HFF-Myc (cell line): ENCODE results near the gene FAM228B.

Experiments used
- DNase-seq: peaks from one replicate; pipeline ENCODE4 v3.0.0-alpha.2; 2011; ENCODE audit warnings: low read depth; ENCODE audit errors: extremely low read depth
- H3K4me3 ChIP-seq: replicated peaks from 2 replicates; pipeline ENCODE4 v1.5.1; 2011; ENCODE audit warnings: low read depth, mild to moderate bottlenecking, control low read depth, low read length
- TF ChIP-seq, protein P1 (sequence below): IDR thresholded peaks from 2 replicates; pipeline ENCODE4 v1.5.1; 2012; ENCODE audit warnings: mild to moderate bottlenecking, low read depth, low read length, control low read depth; ENCODE audit errors: missing control alignments

The FAM228B gene

DNA sequence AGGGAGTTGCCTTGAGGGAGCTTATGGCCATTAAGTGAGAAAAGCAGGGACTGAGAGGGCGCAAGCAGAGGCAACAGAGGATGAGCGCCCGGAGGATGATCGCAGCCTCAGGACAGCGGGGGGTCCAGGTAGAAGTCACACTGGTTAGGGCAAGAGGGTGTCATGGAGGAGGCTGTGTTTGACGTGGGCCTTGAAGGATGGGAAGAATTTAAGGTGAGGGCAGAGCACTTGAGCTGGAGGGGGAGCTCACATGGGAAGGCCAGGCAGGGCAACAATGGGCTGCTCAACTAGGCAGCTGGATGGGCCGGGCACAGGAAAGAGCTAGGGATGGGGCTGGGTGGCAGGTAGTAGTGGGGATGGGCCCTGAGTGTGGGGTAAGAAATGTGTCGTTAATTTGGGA is 83.4 kb downstream of the FAM228B start:
- H3K4me3 ChIP-seq: no peak overlapping the region
- DNase-seq: no peak
- TF ChIP-seq, protein P1, sequence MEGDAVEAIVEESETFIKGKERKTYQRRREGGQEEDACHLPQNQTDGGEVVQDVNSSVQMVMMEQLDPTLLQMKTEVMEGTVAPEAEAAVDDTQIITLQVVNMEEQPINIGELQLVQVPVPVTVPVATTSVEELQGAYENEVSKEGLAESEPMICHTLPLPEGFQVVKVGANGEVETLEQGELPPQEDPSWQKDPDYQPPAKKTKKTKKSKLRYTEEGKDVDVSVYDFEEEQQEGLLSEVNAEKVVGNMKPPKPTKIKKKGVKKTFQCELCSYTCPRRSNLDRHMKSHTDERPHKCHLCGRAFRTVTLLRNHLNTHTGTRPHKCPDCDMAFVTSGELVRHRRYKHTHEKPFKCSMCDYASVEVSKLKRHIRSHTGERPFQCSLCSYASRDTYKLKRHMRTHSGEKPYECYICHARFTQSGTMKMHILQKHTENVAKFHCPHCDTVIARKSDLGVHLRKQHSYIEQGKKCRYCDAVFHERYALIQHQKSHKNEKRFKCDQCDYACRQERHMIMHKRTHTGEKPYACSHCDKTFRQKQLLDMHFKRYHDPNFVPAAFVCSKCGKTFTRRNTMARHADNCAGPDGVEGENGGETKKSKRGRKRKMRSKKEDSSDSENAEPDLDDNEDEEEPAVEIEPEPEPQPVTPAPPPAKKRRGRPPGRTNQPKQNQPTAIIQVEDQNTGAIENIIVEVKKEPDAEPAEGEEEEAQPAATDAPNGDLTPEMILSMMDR: no peak

DNA sequence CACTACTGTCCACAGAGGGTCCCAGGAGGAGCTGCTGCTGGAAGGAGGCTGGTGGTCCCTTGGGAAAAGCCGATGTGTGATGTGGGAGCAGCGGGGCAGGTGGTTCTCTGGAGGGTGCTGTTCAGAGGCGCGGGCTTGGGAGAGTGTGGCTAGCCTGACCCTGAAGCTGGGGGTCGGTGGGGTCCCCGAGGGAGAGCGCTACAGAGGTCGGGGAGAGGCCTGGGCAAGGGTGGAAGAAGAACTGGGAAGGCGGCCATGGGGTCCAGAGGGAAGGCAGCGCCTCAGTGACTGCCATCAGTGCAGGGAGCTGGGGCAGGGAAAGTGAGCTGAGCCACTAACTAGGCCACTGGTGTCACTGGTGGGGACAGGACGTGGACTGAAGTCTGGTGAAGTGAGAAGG is 84.1 kb downstream of the FAM228B start:
- H3K4me3 ChIP-seq: no peak overlapping the region
- no peak for DNase-seq
- TF ChIP-seq, protein P1: no peak

DNA sequence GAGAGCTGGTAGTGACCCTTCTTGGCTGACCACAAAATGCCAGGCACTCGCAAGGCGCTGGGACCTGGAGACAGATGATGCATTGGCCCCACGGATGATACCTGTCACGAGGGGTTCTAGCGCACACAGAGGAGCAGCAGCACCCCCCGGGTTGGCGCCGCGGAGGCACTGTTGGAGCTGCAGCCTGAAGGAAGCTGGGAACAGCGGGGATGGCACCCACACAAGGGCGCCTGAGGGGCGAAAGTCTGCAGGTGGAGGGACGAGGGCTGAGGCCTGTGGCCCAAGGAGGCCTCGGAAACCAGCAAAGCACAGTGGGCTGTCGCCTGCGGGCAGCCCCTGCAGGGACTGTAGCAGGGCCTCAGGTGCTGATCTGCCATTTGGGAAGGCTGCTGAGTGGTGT is 85.2 kb downstream of the FAM228B start:
- H3K4me3 ChIP-seq: no peak overlapping the region
- TF ChIP-seq, protein P1: no peak
- no peak for DNase-seq

DNA sequence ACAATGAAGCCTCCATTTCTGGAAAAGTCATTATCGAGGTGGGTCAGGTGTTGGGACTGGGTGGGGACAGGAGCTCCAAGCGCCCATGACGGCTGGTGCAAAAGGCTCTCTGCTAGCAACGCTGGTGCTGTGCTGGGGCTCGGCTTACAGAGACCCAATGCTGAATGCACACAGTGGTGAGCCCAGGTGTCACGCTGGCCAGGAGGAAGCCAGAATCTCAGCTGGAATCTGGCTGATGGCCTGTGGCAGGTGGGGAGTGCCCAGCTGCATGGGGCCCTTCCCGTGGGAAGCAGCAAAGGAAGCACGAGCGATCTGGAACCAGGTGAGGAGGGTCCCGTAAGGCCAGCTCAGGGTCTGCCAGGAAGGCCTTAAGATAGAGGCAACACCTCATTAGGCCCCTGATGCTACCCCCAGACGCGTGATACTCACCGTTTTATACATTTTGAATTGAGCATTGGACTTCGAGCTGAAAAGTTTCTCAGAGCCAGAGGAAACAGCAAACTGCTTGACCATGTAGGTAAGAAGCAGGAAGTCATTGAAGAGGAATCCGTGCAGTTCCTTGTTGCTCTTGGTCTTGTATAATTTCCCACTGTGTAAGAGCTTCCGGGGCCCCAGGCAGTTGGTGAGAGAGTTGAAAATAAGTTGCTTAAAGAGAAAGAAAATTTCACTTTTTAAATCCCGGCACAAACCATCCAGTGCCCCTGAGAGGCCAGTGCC is 86.3 kb downstream of the FAM228B start:
- TF ChIP-seq, protein P1: no peak
- no peak overlapping the region for H3K4me3 ChIP-seq
- no peak for DNase-seq

DNA sequence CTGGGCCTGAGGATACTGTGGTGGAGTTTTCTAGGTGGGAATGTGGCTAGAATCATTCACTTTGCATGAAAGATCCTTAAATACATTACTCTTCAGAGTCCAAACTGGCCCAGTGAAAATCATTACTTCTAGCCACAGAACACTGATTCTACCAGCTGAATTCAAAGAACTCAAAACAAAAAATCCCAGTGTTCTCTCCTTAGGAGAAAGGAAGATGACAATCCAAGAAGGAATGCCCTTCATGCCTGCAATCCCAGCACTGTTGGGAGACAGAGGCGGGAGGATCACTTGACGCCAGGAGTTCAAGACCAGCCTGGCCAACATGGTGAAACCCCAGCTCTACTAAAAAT is 86.8 kb downstream of the FAM228B start:
- no peak for DNase-seq
- TF ChIP-seq, protein P1: no peak
- H3K4me3 ChIP-seq: no peak overlapping the region

DNA sequence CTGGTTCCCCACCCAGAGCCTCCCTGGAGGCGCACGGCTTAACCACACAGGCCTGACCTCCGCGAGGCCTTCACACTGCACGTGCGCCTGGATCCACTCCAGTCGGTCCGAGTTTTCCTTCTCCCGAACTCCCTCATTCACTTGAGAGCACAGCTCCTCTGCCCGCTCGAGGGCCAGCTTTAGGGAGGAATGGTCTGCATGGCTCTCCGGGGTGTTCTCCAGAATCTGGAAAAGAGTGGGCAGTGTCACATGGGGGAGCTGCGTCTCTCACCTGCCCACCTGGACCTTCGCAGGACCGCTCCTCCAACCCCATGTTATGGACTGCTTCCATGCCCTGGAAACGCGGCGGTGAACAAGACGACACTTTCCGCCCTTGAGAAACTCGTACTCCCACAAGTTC is 87.5 kb downstream of the FAM228B start:
- H3K4me3 ChIP-seq: no peak overlapping the region
- TF ChIP-seq, protein P1: no peak
- DNase-seq: no peak

DNA sequence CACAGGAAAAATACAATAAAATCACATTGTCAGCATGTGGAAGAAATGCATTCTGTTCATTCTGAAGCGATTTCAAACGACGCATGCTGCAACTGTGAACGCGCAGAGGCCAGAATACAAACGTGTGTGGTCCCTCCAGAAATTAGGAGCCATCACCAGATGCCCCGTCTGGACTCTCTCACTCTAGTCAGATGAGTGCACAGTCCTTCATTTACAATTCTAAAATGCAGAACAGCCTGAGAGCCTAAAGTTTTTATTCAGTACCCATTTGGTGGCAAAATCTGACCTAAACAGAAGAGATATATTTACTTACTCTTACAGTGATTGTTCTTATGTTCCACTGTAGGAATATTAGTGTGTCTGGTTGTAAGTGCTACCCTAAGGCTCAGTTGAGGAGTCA is 88.1 kb downstream of the FAM228B start:
- TF ChIP-seq, protein P1: no peak
- no peak for DNase-seq

More for the DNA sequence above, 88.1 kb downstream of the FAM228B start:
- H3K4me3 ChIP-seq: no peak overlapping the region
